HepG2 (cell line): Measurements from ENCODE around the gene HSP90AB1. TPM values are rescaled to one million over a fixed set of nuclear protein-coding genes. Genes with fewer than 3 reads are reported as not detected.

Experiments used
- ATAC-seq: fragments of 200-7000 bp; cut with Tn5 transposase; 3 replicates; pipeline ENCODE4 v1.9.1; 2020; ENCODE audit warnings: mild to moderate bottlenecking, moderate library complexity
- BruUV-seq: library from RNA; stranded (reverse); fragments of 400-500 nt; replicated peaks from 2 replicates; lab custom pipeline; 2021; lab: Mats Ljungman, UMichigan
- CTCF ChIA-PET: fragments of 300-600 bp; formaldehyde crosslinking; extraction: SDS; loops from one replicate; lab custom pipeline; 2021; ENCODE audit warnings: low total read pairs, inconsistent platforms, low intra/inter-chr PET ratio; lab: Yijun Ruan, JAX
- POLR2A ChIA-PET: fragments of 350-600 bp; sonication (Branson Sonifier 250); formaldehyde crosslinking; loops from one replicate; lab custom pipeline; 2020; ENCODE audit warnings: antibody characterized with exemption, inconsistent platforms; lab: Yijun Ruan, JAX
- DNase-seq: peaks from one replicate; pipeline ENCODE4 v3.0.0-alpha.2; 2015; ENCODE audit warnings: low spot score
- FAIRE-seq: peaks from 3 replicates; lab custom pipeline; 2011; peaks lifted over from hg19 to GRCh38; lab: Jason Lieb, UNC
- H2AFZ ChIP-seq: one replicate; pipeline ENCODE4 v1.6.1; 2011; ENCODE audit warnings: low read length, inconsistent platforms
- H3K27ac ChIP-seq: fragments of 300-600 bp; 3 replicates; pipeline ENCODE4 v1.8.0; 2011; ENCODE audit warnings: mixed run types, mild to moderate bottlenecking, mixed read lengths, low read length, inconsistent platforms; ENCODE audit not compliant: insufficient read depth; ENCODE audit errors: extremely low read length
- H3K27me3 ChIP-seq, 2 experiments: fragments of 200-600 bp in 1 of 2; 2 replicates in 1 of 2; 3 replicates in 1 of 2; pipeline versions ENCODE4 v1.6.0 to v1.8.0; 2011; ENCODE audit warnings: low read length in 2 of 2, mild to moderate bottlenecking in 2 of 2, moderate library complexity in 2 of 2, inconsistent platforms in 1 of 2; ENCODE audit not compliant: insufficient read depth in 2 of 2, control insufficient read depth in 1 of 2
- H3K36me3 ChIP-seq, 2 experiments: fragments of 200-600 bp in 1 of 2; replicated peaks in 1 of 2; 2 replicates in 1 of 2; 3 replicates in 1 of 2; pipeline versions ENCODE4 v1.5.1 to v1.8.0; 2011; ENCODE audit warnings: low read length in 2 of 2, inconsistent platforms in 1 of 2; ENCODE audit not compliant: insufficient read depth in 2 of 2, control insufficient read depth in 1 of 2
- H3K4me1 ChIP-seq: 2 replicates; pipeline ENCODE4 v1.5.1; 2012; ENCODE audit warnings: low read length, inconsistent platforms; ENCODE audit not compliant: insufficient read depth
- H3K4me2 ChIP-seq: 2 replicates; pipeline ENCODE4 v1.6.0; 2011; ENCODE audit warnings: low read depth, low read length, inconsistent platforms
- H3K4me3 ChIP-seq, 3 experiments: fragments of 200-600 bp in 1 of 3; sonication (generic), shearing (Covaris generic) in 1 of 3; replicated peaks in 1 of 3; 2 replicates each; pipeline ENCODE4 v1.5.1; 2011 to 2016; ENCODE audit warnings: low read length in 3 of 3, inconsistent platforms in 2 of 3, low read depth in 2 of 3, mild to moderate bottlenecking in 2 of 3, control low read depth in 1 of 3, mixed read lengths in 1 of 3; ENCODE audit not compliant: insufficient read depth in 1 of 3
- H3K79me2 ChIP-seq: one replicate; pipeline ENCODE4 v1.6.1; 2011; ENCODE audit warnings: low read length, inconsistent platforms; ENCODE audit not compliant: insufficient read depth
- H3K9ac ChIP-seq: 2 replicates; pipeline ENCODE4 v1.6.0; 2011; ENCODE audit warnings: mild to moderate bottlenecking, low read depth, low read length, inconsistent platforms; ENCODE audit not compliant: insufficient read depth
- H3K9me3 ChIP-seq: 2 replicates; pipeline ENCODE4 v1.5.1; 2012; ENCODE audit warnings: mild to moderate bottlenecking, low read length
- H4K20me1 ChIP-seq: 2 replicates; pipeline ENCODE4 v1.6.0; 2011; ENCODE audit warnings: inconsistent platforms, mild to moderate bottlenecking, low read length, moderate library complexity; ENCODE audit not compliant: insufficient read depth
- CTCF ChIP-seq: sonication (generic); formaldehyde crosslinking; IDR thresholded peaks from 2 replicates; pipeline ENCODE4 v1.5.0; 2020; ENCODE audit warnings: mild to moderate bottlenecking, missing genetic modification reagents, moderate library complexity
- HBP1 ChIP-seq: IDR thresholded peaks from 2 replicates; pipeline ENCODE4 v1.6.1; 2016; ENCODE audit warnings: low read depth, control low read depth
- NFYB ChIP-seq: sonication (generic); formaldehyde crosslinking; IDR thresholded peaks from 2 replicates; pipeline ENCODE4 v1.4.0; 2020; ENCODE audit warnings: missing genetic modification reagents
- RBFOX2 ChIP-seq: fragments of 200-400 bp; formaldehyde crosslinking; IDR thresholded peaks from 2 replicates; pipeline ENCODE4 v1.6.1; 2017; ENCODE audit warnings: low read depth, mild to moderate bottlenecking, low read length
- ZBTB38 ChIP-seq: sonication (generic); formaldehyde crosslinking; IDR thresholded peaks from 2 replicates; pipeline ENCODE4 v1.5.1; 2020; ENCODE audit warnings: mild to moderate bottlenecking, missing genetic modification reagents
- ZBTB40 ChIP-seq, 2 experiments: fragments of 450-650 bp in 1 of 2; sonication (generic) in 1 of 2; formaldehyde crosslinking in 1 of 2; IDR thresholded peaks; 2 replicates each; pipeline versions ENCODE4 v1.6.1 to v1.8.0; 2016 to 2022; ENCODE audit warnings: antibody characterized with exemption in 1 of 2, mild to moderate bottlenecking in 1 of 2, missing genetic modification reagents in 1 of 2
- ZEB1 ChIP-seq: IDR thresholded peaks from 2 replicates; pipeline ENCODE4 v1.6.1; 2012; ENCODE audit warnings: mild to moderate bottlenecking, low read depth, inconsistent platforms; ENCODE audit not compliant: insufficient replicate concordance
- ZNF720 ChIP-seq: sonication (generic); formaldehyde crosslinking; IDR thresholded peaks from 2 replicates; pipeline ENCODE4 v1.4.0; 2020; ENCODE audit warnings: missing genetic modification reagents
- ZNF878 ChIP-seq: sonication (generic); formaldehyde crosslinking; IDR thresholded peaks from 2 replicates; pipeline ENCODE4 v1.8.1; 2023; ENCODE audit warnings: mild to moderate bottlenecking, missing genetic modification reagents, moderate library complexity
- WGBS: methylation state at CpG from one replicate; pipeline ENCODE4 v1.1.6; 2017; ENCODE audit warnings: low lambda C conversion rate; 5-methylcytosine and 5-hydroxymethylcytosine counted together
- in situ Hi-C: cut with HindIII; loops from 2 replicates; pipeline ENCODE4 v1.10.0; 2017; ENCODE audit warnings: low pct_unique_long_range_greater_than_20kb; ENCODE audit not compliant: extremely low pct_ligation_motif_present
- intact Hi-C: fragments of 100-400 bp; cut with micrococcal nuclease; formaldehyde crosslinking; loops from one replicate; pipeline ENCODE4 v1.10.0; 2022; ENCODE audit not compliant: unreplicated experiment
- polyA plus RNA-seq, 8 experiments: library from polyadenylated mRNA; depleted of rRNA in 3 of 8; stranded (reverse) in 7 of 8; unstranded in 1 of 8; fragments of >200 nt; fragmentation: Illumina TruSeq in 4 of 8; extraction: Trizol in 4 of 8; gene quantifications; 2 replicates each; pipeline versions ENCODE4 v1.2.1 to v1.2.3, GENCODE V29; 2011 to 2016; ENCODE audit warnings: low read depth in 4 of 8, missing spikeins in 1 of 8, mixed read lengths in 1 of 8; ENCODE audit not compliant: insufficient read depth in 1 of 8
- total RNA-seq, 5 experiments: library from RNA; depleted of rRNA; stranded (reverse); fragments of >200 nt; fragmentation: Illumina TruSeq; extraction: Trizol; gene quantifications; 2 replicates each; pipeline ENCODE4 v1.2.3, GENCODE V29; 2016; ENCODE audit warnings: low read depth in 1 of 5

The HSP90AB1 gene
- total and polyA plus RNA-seq, 2 of the 13 experiments (the other 11 are each of a cell fraction or from before 2014, with no cell fraction given): 1,325 to 1,472 TPM

DNA sequence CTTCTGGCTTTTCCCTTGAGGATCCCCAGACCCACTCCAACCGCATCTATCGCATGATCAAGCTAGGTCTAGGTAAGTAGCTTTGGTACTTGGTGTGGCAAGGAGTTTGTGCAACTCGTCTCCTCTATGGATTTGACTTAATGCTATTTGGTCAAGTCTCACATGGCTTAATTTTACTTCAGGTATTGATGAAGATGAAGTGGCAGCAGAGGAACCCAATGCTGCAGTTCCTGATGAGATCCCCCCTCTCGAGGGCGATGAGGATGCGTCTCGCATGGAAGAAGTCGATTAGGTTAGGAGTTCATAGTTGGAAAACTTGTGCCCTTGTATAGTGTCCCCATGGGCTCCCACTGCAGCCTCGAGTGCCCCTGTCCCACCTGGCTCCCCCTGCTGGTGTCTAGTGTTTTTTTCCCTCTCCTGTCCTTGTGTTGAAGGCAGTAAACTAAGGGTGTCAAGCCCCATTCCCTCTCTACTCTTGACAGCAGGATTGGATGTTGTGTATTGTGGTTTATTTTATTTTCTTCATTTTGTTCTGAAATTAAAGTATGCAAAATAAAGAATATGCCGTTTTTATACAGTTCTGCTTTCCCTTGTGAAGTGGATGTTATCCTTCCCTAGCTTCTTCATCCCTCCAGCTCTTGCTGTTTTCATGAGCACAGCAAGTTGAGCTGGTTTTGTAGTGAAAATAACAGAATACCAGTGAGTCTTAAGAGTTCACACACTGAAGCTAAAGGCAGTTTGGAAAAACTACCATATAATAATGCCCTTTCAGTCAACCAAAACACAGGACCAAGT lies 6.6 kb downstream of the HSP90AB1 start:
- no peak overlapping the region for H3K4me3 ChIP-seq
- H3K9me3 ChIP-seq: no peaks in the 10 kb centered on the region
- WGBS: 82% methylated on average over 10 of the region's 10 CpGs
- H3K9ac ChIP-seq: no peak overlapping the region
- H3K27me3 ChIP-seq: no peaks in the 10 kb centered on the region; a peak in 1 of 5 replicates
- peaks cover 80% of the 10 kb centered on the region for H4K20me1 ChIP-seq
- H2AFZ ChIP-seq: no peak overlapping the region
- intact Hi-C loops: loop anchor here (5.0 kb wide), 1 partner anchor 156 kb away; no protein-coding TSS in a partner anchor
- peak; percentile 15 for FAIRE-seq
- in situ Hi-C loops: no loop called here
- no peak overlapping the region for H3K4me2 ChIP-seq
- H3K79me2 ChIP-seq: peaks cover 48% of the 10 kb centered on the region
- no peak overlapping the region for H3K27ac ChIP-seq
- TSS peak; percentile 3 for BruUV-seq
- DNase-seq: peak; percentile 70
- POLR2A ChIA-PET: interaction anchor here (1.0 to 6.0 kb wide), 4 partner anchors 8 to 624 kb away, joined by 3 to 264 read pairs (median 4); partner anchors contain the start of genes AARS2, GTPBP2 and HSP90AB1
- H3K4me1 ChIP-seq: peaks cover 87% of the 10 kb centered on the region
- CTCF ChIA-PET: interaction anchor here (0.7 to 2.0 kb wide), 3 partner anchors 32 to 157 kb away, joined by 3 to 5 read pairs (median 3); no protein-coding TSS in a partner anchor
- peak; percentile 5; the same call in 2 of the 3 replicates for ATAC-seq
- peaks cover 45 to 68% of the 10 kb centered on the region in 2 experiments for H3K36me3 ChIP-seq
- TF ChIP-seq ZBTB40 (IDR thresholded peaks at IDR 0.05): no peak
- TF ChIP-seq ZBTB40 (CRISPR knock-in tag; IDR thresholded peaks at IDR 0.05): no peak
- TF ChIP-seq ZBTB38 (CRISPR knock-in tag): peak; percentile 70
- peak; percentile 61 for TF ChIP-seq RBFOX2
- peak; percentile 63 for TF ChIP-seq CTCF (CRISPR knock-in tag)
- TF ChIP-seq ZEB1: no peak
- TF ChIP-seq ZNF878: no peak
- TF ChIP-seq ZNF720 (CRISPR knock-in tag): no peak
- 0 out of 2 replicates have a peak, but pooled peaks have one; percentile 12 for TF ChIP-seq HBP1 (CRISPR knock-in tag)
- TF ChIP-seq NFYB (CRISPR knock-in tag): no peak
